ENCODE data around the gene PODN.

PODN gene

DNA sequence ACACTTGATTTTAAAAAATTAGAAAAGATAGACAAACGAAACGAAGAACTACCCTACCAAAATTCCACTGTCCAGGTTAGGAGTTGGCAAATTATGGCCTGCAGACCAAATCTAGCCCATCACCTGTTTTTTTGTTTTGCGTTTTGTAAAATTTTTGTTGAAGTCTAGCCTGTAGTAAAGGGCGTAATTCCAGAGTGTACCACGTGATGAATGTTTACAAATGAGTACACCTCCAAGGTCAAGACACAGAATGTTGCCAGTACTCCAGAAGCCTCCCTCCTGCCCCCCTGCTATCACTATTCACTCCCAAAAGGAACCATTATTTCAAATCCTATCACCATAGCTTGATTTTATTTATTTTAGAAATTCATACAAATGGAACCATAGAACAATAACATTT is 17.1 kb upstream of the PODN start:
- no peak for DNase-seq
- Histone ChIP-seq H3K9ac (ENCODE audit: low read length) (no peak overlapping the region), H3K4me2 (ENCODE audit: low read depth, low read length) (no peak overlapping the region), H3F3A (ENCODE audit: insufficient read depth, low read length) (no peaks in the 10 kb centered on the region), H3K27ac (ENCODE audit: low read length) (no peak overlapping the region), H3K79me2 (ENCODE audit: low read length) (no peaks in the 10 kb centered on the region), H3K27me3 (replicated peaks; ENCODE audit: insufficient read depth, low read length) (no peaks in the 10 kb centered on the region), H3K36me3 (replicated peaks; ENCODE audit: insufficient read depth, low read length) (peaks cover 2% of the 10 kb centered on the region; the same call in 1 of the 2 replicates), H3K4me1 (ENCODE audit: low read length) (no peaks in the 10 kb centered on the region), H3K9me2 (replicated peaks; ENCODE audit: insufficient read depth, low read length) (no peaks in the 10 kb centered on the region), H3K9me3 (replicated peaks; ENCODE audit: insufficient read depth, low read length) (no peaks in the 10 kb centered on the region), H3K4me3 (ENCODE audit: low read length) (no peak overlapping the region), H2AFZ (ENCODE audit: low read length) (no peak overlapping the region), H4K20me1 (ENCODE audit: insufficient read depth, low read length) (no peaks in the 10 kb centered on the region)
- TF ChIP-seq CTCF (IDR thresholded peaks at IDR 0.05; ENCODE audit: low read length) (no peak), EZH2 (optimal IDR thresholded peaks at IDR 0.05; ENCODE audit: low read depth, low read length) (no peak), EZH2phosphoT487 (IDR thresholded peaks at IDR 0.05; ENCODE audit: low read length) (no peak)

DNA sequence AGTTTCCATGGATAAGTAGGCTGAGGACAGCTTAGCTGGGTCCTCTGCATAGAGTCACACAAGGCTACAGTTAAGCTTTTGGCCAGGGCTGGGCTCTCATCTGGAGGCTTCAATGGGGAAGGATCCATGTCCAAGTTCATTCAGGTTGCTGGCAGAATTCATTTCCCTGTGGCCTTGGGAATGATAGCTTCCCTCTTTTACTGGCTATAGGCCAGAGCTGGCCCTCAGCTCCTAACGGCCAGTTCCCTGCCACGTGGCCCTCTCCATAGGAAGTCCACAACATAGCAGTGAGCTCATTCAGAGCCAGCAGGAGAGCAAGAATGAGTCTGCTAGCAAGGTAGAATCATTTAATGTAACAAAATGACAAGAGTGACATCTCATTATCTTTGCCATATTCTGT is 15.1 kb upstream of the PODN start:
- Histone ChIP-seq H3K27me3 (replicated peaks; ENCODE audit: insufficient read depth, low read length) (no peaks in the 10 kb centered on the region), H3K9me2 (replicated peaks; ENCODE audit: insufficient read depth, low read length) (no peaks in the 10 kb centered on the region), H3K4me2 (ENCODE audit: low read depth, low read length) (no peak overlapping the region), H3K9ac (ENCODE audit: low read length) (no peak overlapping the region), H3K79me2 (ENCODE audit: low read length) (no peaks in the 10 kb centered on the region), H4K20me1 (ENCODE audit: insufficient read depth, low read length) (no peaks in the 10 kb centered on the region), H3K36me3 (replicated peaks; ENCODE audit: insufficient read depth, low read length) (no peaks in the 10 kb centered on the region), H2AFZ (ENCODE audit: low read length) (no peak overlapping the region), H3K4me1 (ENCODE audit: low read length) (no peaks in the 10 kb centered on the region), H3K4me3 (ENCODE audit: low read length) (no peak overlapping the region), H3K27ac (ENCODE audit: low read length) (no peak overlapping the region), H3K9me3 (replicated peaks; ENCODE audit: insufficient read depth, low read length) (no peaks in the 10 kb centered on the region), H3F3A (ENCODE audit: insufficient read depth, low read length) (no peaks in the 10 kb centered on the region)
- DNase-seq = no peak
- TF ChIP-seq EZH2phosphoT487 (IDR thresholded peaks at IDR 0.05; ENCODE audit: low read length) = no peak
- TF ChIP-seq CTCF (IDR thresholded peaks at IDR 0.05; ENCODE audit: low read length) = no peak
- no peak for TF ChIP-seq EZH2 (optimal IDR thresholded peaks at IDR 0.05; ENCODE audit: low read depth, low read length)

GRCh38 chr1:53047737-53048736 is 14.0 kb upstream of the PODN start:
- no peaks in the 10 kb centered on the region for H3K36me3 ChIP-seq (replicated peaks; ENCODE audit: insufficient read depth, low read length)
- no peak overlapping the region for H3K4me3 ChIP-seq (ENCODE audit: low read length)
- H3K27ac ChIP-seq (ENCODE audit: low read length) = no peak overlapping the region
- TF ChIP-seq EZH2 (optimal IDR thresholded peaks at IDR 0.05; ENCODE audit: low read depth, low read length) = no peak
- no peak for TF ChIP-seq EZH2phosphoT487 (IDR thresholded peaks at IDR 0.05; ENCODE audit: low read length)
- TF ChIP-seq CTCF (IDR thresholded peaks at IDR 0.05; ENCODE audit: low read length) = no peak
- H3K4me1 ChIP-seq (ENCODE audit: low read length) = no peaks in the 10 kb centered on the region
- no peaks in the 10 kb centered on the region for H4K20me1 ChIP-seq (ENCODE audit: insufficient read depth, low read length)
- no peaks in the 10 kb centered on the region for H3F3A ChIP-seq (ENCODE audit: insufficient read depth, low read length)
- DNase-seq = no peak
- no peak overlapping the region for H2AFZ ChIP-seq (ENCODE audit: low read length)
- H3K79me2 ChIP-seq (ENCODE audit: low read length) = no peaks in the 10 kb centered on the region
- H3K4me2 ChIP-seq (ENCODE audit: low read depth, low read length) = no peak overlapping the region
- H3K9me2 ChIP-seq (replicated peaks; ENCODE audit: insufficient read depth, low read length) = no peaks in the 10 kb centered on the region
- no peaks in the 10 kb centered on the region for H3K9me3 ChIP-seq (replicated peaks; ENCODE audit: insufficient read depth, low read length)
- H3K9ac ChIP-seq (ENCODE audit: low read length) = no peak overlapping the region
- no peaks in the 10 kb centered on the region for H3K27me3 ChIP-seq (replicated peaks; ENCODE audit: insufficient read depth, low read length)
